LNCAP (cell line): ENCODE measurements around the gene BARD1.

Experiments
- TF ChIP-seq, protein P1 (sequence below): fragments of 450-650 bp; IDR thresholded peaks from 2 replicates; pipeline ENCODE4 v1.5.1; 2017; ENCODE audit warnings: mild to moderate bottlenecking

The BARD1 gene

DNA sequence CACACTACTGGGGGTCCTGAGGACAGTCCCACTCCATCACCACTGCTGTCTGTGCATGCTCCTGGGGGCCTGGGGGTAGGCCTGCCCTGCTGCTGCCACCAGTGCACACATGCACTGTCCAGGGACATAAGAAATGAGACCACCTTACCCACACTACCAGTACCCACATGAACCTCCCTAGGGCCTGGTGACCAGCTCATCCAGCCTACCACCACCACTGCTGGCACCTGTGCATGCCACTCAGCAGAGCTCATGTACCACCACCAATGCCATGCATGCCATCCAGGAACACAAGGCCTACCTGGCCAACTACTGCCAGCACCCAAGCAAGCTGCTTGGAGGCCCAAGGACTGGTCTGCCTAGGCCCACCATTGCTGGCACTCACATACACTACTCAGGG, 112.8 kb downstream of the BARD1 start:
- TF ChIP-seq, protein P1, sequence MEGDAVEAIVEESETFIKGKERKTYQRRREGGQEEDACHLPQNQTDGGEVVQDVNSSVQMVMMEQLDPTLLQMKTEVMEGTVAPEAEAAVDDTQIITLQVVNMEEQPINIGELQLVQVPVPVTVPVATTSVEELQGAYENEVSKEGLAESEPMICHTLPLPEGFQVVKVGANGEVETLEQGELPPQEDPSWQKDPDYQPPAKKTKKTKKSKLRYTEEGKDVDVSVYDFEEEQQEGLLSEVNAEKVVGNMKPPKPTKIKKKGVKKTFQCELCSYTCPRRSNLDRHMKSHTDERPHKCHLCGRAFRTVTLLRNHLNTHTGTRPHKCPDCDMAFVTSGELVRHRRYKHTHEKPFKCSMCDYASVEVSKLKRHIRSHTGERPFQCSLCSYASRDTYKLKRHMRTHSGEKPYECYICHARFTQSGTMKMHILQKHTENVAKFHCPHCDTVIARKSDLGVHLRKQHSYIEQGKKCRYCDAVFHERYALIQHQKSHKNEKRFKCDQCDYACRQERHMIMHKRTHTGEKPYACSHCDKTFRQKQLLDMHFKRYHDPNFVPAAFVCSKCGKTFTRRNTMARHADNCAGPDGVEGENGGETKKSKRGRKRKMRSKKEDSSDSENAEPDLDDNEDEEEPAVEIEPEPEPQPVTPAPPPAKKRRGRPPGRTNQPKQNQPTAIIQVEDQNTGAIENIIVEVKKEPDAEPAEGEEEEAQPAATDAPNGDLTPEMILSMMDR = no peak

GRCh38 chr2:214695789-214696188, 113.7 kb downstream of the BARD1 start:
- TF ChIP-seq, protein P1 = no peak

DNA sequence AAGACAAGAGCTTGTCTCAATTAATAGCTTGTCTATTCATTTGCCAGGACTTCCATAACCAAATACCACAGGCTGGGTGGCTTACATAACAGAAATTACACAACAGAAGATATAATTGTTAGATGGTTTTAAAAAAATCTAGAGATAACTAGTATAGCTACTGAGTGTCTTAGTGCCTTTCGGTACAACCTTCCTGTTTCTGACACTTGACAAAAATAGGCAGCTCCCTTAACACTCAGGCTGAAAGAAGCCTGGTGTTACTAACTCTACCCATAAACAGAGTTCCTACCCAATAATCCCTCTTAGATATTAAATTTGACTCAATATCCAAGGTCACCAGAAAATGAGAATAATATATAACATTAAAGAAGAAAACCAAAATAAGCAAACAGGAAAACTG, 129.7 kb downstream of the BARD1 start:
- TF ChIP-seq, protein P1 = no peak

- TF ChIP-seq, protein P1 = no peak
Measured at GRCh38 chr2:214676421-214677089, 132.9 kb downstream of the BARD1 start.
